Naive B cell (primary cell): ENCODE results near the gene TTL. TPM values are rescaled to one million over a fixed set of nuclear protein-coding genes. Genes with fewer than 3 reads are reported as not detected.
"Not testable (repeated sequence)": the region's sequence is repeated elsewhere in the genome, so short reads cannot be mapped to it uniquely, and the experiment has no call there.

Experiments used
- ATAC-seq, 2 donors: fragments of 150-1000 bp; cut with Tn5 transposase; 2 replicates each; pipeline ENCODE4 v1.10.0; 2021; ENCODE audit warnings: low read depth in 2 of 2, mild to moderate bottlenecking in 2 of 2, moderate library complexity in 2 of 2
- DNase-seq: peaks from one replicate; pipeline ENCODE4 v3.0.0; 2022
- H3K27ac Mint-ChIP-seq, 6 donors: one replicate each; pipeline ENCODE4 v1.8.0; 2020 to 2022; ENCODE audit warnings: mild to moderate bottlenecking in 6 of 6, mixed read lengths in 6 of 6, moderate library complexity in 5 of 6, inconsistent platforms in 2 of 6
- H3K27me3 Mint-ChIP-seq, 3 donors: one replicate each; pipeline ENCODE4 v1.8.0; 2021 to 2022; ENCODE audit warnings: mixed read lengths in 3 of 3, mild to moderate bottlenecking in 1 of 3
- H3K36me3 Mint-ChIP-seq, 2 donors: one replicate each; pipeline ENCODE4 v1.8.0; 2020 to 2022; ENCODE audit warnings: mixed read lengths in 2 of 2, inconsistent platforms in 1 of 2, mild to moderate bottlenecking in 1 of 2
- H3K4me1 Mint-ChIP-seq, 3 donors: one replicate each; pipeline ENCODE4 v1.8.0; 2020 to 2022; ENCODE audit warnings: mixed read lengths in 3 of 3, inconsistent platforms in 1 of 3, mild to moderate bottlenecking in 1 of 3, moderate library complexity in 1 of 3
- H3K4me3 Mint-ChIP-seq, 8 donors: one replicate each; pipeline ENCODE4 v1.8.0; 2020 to 2022; ENCODE audit warnings: mild to moderate bottlenecking in 8 of 8, mixed read lengths in 8 of 8, moderate library complexity in 8 of 8, inconsistent platforms in 2 of 8
- H3K9me3 Mint-ChIP-seq, 7 donors: one replicate each; pipeline ENCODE4 v1.8.0; 2020 to 2022; ENCODE audit warnings: mixed read lengths in 7 of 7, mild to moderate bottlenecking in 5 of 7, inconsistent platforms in 2 of 7, moderate library complexity in 1 of 7
- polyA plus RNA-seq, 6 donors: library from polyadenylated mRNA; unstranded; fragments of 300-500 nt; fragmentation: Illumina TruSeq; gene quantifications; one replicate each; pipeline ENCODE4 v1.2.3, GENCODE V29; 2021; ENCODE audit warnings: low read depth in 6 of 6

Gene TTL
- 1 to 10 TPM; 1.1 to 5.8 (median 2.8) TPM for polyA plus RNA-seq

DNA sequence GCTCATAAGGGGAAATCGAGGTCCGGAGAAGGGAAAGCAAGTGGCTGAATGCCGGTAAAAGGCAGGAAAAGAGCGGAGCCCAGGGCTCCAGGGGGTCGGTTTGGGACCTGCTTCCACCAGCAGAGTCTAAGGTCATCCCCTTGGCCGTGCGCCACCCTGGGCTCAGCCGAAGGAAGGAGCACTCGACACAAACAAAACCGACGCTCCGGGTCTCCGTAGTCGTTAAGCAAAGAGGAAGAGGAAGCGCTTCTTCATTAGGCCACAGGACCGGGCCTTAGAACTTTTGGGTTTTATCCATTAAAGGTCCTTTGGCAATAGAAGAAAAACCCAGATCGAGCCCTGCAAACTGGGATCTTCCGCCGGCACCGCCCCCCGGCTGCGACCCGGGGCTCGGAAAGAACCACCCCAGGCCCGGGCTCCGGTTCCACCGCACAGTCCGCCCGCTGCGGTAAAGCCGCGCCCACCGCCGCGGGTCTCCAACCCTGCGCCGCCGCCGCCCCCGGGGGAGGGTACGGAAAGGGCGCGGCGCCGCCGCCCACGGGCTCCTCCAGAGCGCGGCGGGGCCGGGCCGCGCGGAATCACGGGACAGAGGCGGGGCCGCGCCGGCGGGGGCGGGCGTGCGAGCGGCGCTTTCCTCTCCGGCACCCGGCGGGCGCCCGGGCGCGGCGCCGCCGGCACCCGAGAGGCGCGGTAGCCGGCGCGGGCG lies at the start of gene TTL:
TSS of gene TTL (plus strand) at position 629 of the 706 bp plus-strand sequence. CDS start 189 bp downstream, outside the sequence.
- Mint-ChIP-seq H3K27ac (peak within 1 kb of the TSS; percentile 92 to 99 (median 96)), H3K4me1 (peaks cover 22 to 25% (median 25%) of the 10 kb centered on the region in 3 donors), H3K27me3 (no peaks in the 10 kb centered on the region), H3K4me3 (peak within 1 kb of the TSS; percentile 92 to 100 (median 98)), H3K36me3 (peaks cover 0 to 7% of the 10 kb centered on the region in 2 donors), H3K9me3 (no peaks in the 10 kb centered on the region)
- DNase-seq (peak; percentile 89), ATAC-seq (peak; percentile 77 to 80)

DNA sequence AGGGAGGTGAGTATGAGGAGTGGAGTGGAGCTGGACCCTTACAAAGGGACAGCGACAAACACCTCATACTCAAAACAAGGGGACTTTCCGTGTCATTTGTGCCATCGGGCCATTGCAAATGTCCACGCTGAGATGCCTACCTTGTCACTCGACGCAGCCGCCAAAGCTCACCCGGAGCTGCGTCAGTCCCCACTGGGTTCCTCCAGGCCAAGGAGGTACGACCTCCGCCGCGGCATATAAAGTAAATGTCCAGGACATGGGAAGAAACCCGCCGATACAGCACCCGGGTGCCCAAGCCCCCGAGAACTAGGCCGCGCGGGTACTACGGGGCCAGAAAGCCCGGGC lies 49.6 kb upstream of the TTL start:
- ATAC-seq, H3K27me3 Mint-ChIP-seq, H3K9me3 Mint-ChIP-seq, H3K36me3 Mint-ChIP-seq: not testable (repeated sequence)
- Mint-ChIP-seq H3K4me1 (peaks cover 4 to 18% (median 11%) of the 10 kb centered on the region in 3 donors), H3K27ac (peak overlapping the region; percentile 38 to 88 (median 72)), H3K4me3 (peak overlapping the region; percentile 71 to 91 (median 82))
- DNase-seq = peak; percentile 17

DNA sequence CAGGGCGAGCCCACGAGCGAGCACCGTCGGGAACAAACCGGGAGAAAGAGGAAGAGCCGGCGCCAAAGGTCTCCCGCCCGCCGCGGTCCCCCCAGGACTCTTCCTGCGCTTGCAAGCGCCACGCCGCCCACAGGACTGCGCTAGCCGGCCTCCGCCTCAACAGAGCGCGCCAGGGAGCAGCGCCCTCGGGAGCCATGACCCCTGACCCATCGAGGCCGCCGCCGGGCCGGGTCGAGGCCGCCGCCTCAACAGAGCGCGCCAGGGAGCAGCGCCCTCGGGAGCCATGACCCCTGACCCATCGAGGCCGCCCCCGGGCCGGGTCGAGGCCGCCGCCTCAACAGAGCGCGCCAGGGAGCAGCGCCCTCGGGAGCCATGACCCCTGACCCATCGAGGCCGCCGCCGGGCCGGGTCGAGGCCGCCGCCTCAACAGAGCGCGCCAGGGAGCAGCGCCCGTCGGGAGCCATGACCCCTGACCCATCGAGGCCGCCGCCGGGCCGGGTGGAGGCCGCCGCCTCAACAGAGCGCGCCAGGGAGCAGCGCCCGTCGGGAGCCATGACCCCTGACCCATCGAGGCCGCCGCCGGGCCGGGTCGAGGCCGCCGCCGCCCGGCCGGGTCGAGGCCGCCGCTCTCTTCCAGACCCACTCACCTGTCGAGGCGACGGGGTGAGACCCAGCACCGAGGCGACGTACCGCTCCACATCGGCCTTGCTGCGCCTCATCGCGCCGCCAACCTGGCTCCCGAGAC lies 49.0 kb upstream of the TTL start:
- Mint-ChIP-seq H3K27ac (peak overlapping the region; percentile 38 to 88 (median 80)), H3K4me1 (peaks cover 4 to 18% (median 11%) of the 10 kb centered on the region in 3 donors), H3K4me3 (peak overlapping the region; percentile 71 to 92 (median 82))
- not testable (repeated sequence) for DNase-seq, H3K36me3 Mint-ChIP-seq, H3K27me3 Mint-ChIP-seq, H3K9me3 Mint-ChIP-seq
- peak; percentile 5 to 53 for ATAC-seq

DNA sequence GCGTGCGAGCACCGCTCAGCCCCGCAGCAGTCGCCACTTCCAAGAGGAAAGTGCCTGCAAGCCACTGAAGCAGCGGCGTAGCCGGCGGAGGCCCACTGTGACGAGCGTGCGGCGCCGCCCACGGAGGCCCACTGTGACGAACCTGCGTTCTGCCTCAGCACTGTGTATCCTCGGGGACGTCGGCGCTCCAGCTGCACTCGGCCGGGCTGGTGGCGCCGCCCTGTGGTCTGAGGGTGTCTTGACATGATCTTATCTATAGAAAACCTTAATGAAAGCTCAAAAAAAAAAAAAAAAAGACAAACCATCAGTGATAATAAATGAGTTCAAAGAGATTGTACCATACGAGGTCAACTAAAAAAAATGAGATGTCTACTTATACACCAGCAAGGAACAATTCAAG lies 48.5 kb upstream of the TTL start, which contains the start of gene RGPD8:
TSS of gene RGPD8 (minus strand) at position 166 of the 400 bp plus-strand sequence. CDS start 192 bp downstream, outside the sequence.
- H3K36me3 Mint-ChIP-seq, H3K9me3 Mint-ChIP-seq: not testable (repeated sequence)
- ATAC-seq (peak; percentile 99), DNase-seq (peak; percentile 91)
- Mint-ChIP-seq H3K27ac (peak within 1 kb of the TSS; percentile 38 to 89 (median 84)), H3K4me3 (peak within 1 kb of the TSS; percentile 71 to 92 (median 82)), H3K4me1 (peaks cover 4 to 18% (median 11%) of the 10 kb centered on the region in 3 donors), H3K27me3 (peaks cover 7 to 12% (median 10%) of the 10 kb centered on the region in 3 donors)

DNA sequence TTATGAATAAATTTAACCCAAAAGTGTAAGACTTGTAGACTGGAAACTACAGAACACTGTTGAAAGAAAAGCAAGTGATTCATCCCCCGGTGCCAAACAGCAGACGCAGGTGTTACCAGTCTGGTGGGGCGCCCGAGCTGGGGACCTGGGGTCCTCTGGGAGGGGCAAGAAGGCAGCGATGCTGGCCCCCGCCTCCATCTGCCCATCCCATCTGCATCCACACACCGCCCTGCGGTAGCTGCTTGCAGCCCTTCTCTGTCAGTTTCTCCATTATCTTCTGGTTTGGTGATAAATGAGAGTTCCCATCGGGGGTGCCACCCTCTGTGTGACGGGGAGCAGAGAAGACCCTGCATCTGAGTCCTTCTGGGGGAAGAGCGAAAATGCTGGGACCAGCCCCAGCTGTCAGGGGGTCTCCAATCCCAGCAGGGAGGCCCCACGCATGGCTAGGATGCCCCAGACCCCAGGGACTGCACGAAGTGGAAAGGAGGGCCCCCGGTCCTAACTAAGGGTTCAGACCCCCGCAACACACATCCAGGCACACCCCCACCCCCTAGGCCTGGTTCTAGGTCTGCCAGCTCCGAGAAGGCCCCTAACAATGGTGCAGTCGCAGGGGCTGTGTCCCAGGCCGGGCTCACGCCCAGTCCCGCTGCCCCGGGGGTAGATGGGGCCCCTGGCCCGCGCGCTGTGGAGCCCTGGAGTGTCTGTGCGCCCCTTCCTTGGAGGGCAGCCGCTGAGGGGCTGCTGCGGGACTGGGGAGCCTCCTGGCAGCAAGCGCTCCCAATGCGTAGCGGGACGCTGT lies 47.8 kb upstream of the TTL start:
- no peak for DNase-seq
- H3K4me1 Mint-ChIP-seq = peaks cover 4 to 18% (median 11%) of the 10 kb centered on the region in 3 donors
- H3K27ac Mint-ChIP-seq = peak overlapping the region in 1 of 6 donors; percentile 82
- H3K36me3 Mint-ChIP-seq = no peaks in the 10 kb centered on the region
- no peak for ATAC-seq
- peak overlapping the region in 2 of 8 donors; percentile 72 to 73 for H3K4me3 Mint-ChIP-seq
- no peaks in the 10 kb centered on the region for H3K9me3 Mint-ChIP-seq
- H3K27me3 Mint-ChIP-seq = peaks cover 8 to 13% (median 13%) of the 10 kb centered on the region in 3 donors

DNA sequence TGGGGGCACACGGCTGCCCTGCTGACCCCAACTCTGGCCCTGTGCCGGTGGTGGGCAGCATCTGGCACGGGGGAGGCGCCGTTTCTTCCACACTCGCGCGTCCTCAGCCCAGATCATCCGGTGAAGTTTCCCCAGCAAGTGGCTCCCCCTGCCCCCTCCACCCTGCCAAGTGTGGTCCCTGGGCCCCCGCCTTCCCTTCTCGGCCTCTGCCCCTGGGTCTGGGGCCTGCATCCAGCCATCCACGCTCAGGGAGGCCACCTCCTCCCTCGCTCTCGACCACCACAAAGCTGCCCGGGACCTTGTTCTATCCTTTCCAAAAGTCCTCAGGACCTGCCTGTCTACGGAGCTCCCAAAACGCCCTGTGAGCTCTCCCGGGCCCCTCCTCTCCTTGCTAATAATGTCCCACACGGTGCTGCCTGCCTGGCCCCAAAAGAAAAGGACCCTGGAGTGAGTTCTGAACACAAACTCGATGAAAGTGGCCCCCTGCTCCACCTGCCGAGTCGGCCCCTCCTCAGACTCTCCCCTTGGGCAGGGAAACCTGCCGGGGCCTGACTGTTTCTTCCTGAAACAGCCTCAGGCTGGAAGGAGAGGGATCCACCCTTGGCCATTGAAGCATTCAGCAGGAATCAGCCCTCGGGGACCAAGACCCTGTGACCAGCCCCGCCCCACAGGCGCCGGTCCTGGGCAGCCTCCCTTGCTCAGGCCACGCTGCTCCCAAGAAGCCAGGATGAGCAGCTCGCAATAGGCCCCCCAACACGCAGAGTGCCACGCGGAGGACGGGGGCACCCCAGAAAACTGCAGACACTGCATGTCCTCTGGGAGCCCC lies 46.9 kb upstream of the TTL start:
- not testable (repeated sequence) for H3K36me3 Mint-ChIP-seq, H3K9me3 Mint-ChIP-seq, DNase-seq, ATAC-seq
- Mint-ChIP-seq H3K27ac (peak overlapping the region in 1 of 6 donors; percentile 67), H3K27me3 (peaks cover 8 to 18% (median 13%) of the 10 kb centered on the region in 3 donors), H3K4me1 (peaks cover 4 to 15% (median 8%) of the 10 kb centered on the region in 3 donors), H3K4me3 (peak overlapping the region in 1 of 8 donors; percentile 61)

DNA sequence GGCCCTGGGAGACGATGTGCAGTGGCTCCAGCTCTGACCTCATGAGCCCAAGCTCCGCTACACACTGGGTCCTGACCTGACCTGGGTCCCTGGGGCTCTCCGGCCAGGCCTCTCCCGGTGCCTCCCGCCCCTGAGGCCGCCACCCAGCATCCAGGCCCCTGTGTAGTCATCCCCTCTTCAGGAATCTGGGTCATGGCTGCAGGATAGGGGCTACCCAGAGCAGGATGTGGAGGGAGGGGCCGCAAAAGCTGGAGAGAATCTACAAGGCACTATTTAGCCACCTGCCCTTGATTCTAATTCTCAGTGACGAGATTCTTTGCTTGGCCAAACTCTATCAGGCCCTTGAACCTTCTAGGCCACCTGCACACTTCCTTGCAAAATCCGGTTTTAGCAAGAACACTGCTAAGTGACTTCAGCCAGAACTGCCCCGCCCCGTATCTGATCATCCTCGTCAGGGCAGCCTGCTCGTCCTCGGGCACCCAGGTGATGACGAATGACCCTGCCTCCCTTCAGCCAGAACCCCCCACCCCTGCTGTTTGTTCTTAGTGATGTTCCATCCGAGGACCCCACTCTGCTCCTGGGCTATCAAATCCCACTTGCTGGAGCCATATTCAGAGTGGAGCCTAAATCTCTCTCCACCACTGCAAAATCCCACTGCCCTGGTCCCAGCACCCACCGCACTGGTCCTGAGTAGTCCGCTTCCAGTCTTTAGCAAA lies 46.1 kb upstream of the TTL start:
- not testable (repeated sequence) for ATAC-seq, H3K9me3 Mint-ChIP-seq, H3K4me3 Mint-ChIP-seq, H3K36me3 Mint-ChIP-seq, DNase-seq
- H3K27ac Mint-ChIP-seq = peak overlapping the region in 1 of 6 donors; percentile 41
- H3K27me3 Mint-ChIP-seq = peaks cover 8 to 18% (median 13%) of the 10 kb centered on the region in 3 donors
- peaks cover 4 to 13% (median 6%) of the 10 kb centered on the region in 3 donors for H3K4me1 Mint-ChIP-seq

DNA sequence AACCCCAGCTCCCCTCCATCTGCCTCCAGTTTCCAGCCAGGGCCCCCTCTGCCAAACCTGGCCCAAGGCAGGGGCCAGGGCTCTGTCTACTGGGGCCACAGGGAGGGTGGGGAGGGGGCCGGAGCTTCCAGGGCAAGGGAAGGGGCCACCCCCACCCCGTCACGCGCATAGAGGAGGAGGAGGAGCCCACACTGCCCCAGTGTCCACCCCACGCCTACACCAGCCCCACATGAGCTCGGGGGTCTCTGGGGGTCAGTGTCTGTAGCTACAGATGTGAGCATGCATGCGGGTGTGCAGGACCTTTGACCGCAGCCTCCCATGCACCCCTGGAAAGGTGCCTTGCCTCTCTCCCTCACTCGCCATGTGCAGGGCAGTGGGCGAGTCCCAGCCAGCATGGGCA lies 45.0 kb upstream of the TTL start:
- H3K36me3 Mint-ChIP-seq, H3K27ac Mint-ChIP-seq, DNase-seq, ATAC-seq, H3K4me1 Mint-ChIP-seq, H3K9me3 Mint-ChIP-seq, H3K4me3 Mint-ChIP-seq: not testable (repeated sequence)
- peaks cover 8 to 19% (median 14%) of the 10 kb centered on the region in 3 donors for H3K27me3 Mint-ChIP-seq

DNA sequence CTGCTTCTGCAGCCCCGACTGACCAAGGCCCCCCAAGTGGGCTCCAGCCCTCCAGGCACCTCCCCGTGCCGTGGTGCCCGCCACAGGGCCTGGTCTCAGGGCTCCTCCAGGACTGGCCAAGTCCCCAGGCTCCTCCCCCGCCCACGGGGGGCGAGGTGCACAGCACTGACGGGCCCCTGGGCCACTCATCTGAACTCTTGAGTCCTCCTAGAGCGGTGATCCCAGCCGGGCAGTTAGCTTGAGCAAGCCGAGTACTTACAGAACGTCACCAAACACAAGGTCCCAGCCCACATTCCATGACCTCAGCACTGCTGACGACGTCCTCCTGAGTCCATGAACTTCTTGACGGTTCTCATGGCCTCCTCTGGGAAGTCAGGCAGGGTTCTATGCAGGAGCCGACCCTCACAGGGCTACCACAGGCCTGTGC lies 44.5 kb upstream of the TTL start:
- H3K27ac Mint-ChIP-seq, H3K9me3 Mint-ChIP-seq, ATAC-seq, DNase-seq, H3K36me3 Mint-ChIP-seq, H3K4me1 Mint-ChIP-seq, H3K4me3 Mint-ChIP-seq: not testable (repeated sequence)
- peaks cover 8 to 23% (median 17%) of the 10 kb centered on the region in 3 donors for H3K27me3 Mint-ChIP-seq

DNA sequence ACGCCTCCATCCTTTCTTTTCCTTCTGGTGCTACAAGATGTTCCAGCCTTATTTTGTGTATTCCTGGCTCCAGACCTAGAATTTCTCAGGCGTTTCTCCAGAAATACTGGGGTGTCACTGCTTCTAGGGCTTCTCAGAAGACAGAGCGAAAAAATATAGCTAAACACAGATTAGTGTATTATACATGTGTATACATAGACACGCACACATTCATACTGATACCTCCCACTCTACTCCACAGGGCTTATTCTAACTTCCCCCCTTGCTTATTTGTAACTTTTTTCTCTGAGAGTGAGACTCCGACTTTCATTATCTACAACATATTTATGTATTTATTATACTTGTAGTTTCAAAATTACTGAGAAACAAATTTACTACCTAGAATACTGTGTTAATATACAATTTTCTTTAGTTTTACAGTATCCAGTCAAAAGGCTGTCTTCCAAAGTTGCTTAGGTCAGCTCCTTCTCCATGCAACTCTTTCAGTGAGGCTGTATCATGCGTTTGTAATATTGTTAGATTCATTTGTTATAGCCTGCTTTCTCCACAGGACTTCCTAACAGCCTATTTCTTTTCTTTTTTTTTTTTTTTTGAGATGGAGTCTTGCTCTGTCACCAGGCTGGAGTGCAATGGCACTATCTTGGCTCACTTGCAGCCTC lies 43.2 kb upstream of the TTL start:
- not testable (repeated sequence) for H3K27ac Mint-ChIP-seq, H3K9me3 Mint-ChIP-seq

DNA sequence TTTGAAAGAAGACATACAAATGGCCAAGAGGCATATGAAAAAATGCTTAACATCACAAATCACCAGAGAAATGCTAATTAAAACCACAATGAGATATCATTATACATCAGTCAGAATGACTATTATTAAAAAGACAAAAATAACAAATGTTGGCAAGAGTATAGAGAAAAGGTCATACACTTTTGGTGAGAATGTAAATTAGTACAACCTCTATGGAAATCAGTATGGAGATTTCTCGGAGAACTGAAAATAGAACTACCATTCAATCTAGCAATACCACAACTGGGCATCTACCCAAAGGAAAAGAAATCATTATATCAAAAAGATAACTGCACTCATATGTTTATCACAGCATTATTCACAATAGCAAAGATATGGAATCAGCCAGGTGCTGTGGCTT lies 37.7 kb upstream of the TTL start:
- not testable (repeated sequence) for H3K9me3 Mint-ChIP-seq, H3K4me3 Mint-ChIP-seq, H3K36me3 Mint-ChIP-seq, H3K4me1 Mint-ChIP-seq, H3K27ac Mint-ChIP-seq, DNase-seq, ATAC-seq
- H3K27me3 Mint-ChIP-seq = peaks cover 5 to 17% (median 7%) of the 10 kb centered on the region in 3 donors

More for the DNA sequence above, 43.2 kb upstream of the TTL start:
- ATAC-seq, H3K4me1 Mint-ChIP-seq, H3K4me3 Mint-ChIP-seq, H3K36me3 Mint-ChIP-seq, DNase-seq: not testable (repeated sequence)
- peaks cover 11 to 28% (median 13%) of the 10 kb centered on the region in 3 donors for H3K27me3 Mint-ChIP-seq
